ENCODE data around the gene NEURL1.
A peak's percentile ranks its signal among the peaks of the same experiment; 100 is the strongest.
"Not testable (repeated sequence)": the region's sequence is repeated elsewhere in the genome, so short reads cannot be mapped to it uniquely, and the experiment has no call there.

Gene NEURL1

DNA sequence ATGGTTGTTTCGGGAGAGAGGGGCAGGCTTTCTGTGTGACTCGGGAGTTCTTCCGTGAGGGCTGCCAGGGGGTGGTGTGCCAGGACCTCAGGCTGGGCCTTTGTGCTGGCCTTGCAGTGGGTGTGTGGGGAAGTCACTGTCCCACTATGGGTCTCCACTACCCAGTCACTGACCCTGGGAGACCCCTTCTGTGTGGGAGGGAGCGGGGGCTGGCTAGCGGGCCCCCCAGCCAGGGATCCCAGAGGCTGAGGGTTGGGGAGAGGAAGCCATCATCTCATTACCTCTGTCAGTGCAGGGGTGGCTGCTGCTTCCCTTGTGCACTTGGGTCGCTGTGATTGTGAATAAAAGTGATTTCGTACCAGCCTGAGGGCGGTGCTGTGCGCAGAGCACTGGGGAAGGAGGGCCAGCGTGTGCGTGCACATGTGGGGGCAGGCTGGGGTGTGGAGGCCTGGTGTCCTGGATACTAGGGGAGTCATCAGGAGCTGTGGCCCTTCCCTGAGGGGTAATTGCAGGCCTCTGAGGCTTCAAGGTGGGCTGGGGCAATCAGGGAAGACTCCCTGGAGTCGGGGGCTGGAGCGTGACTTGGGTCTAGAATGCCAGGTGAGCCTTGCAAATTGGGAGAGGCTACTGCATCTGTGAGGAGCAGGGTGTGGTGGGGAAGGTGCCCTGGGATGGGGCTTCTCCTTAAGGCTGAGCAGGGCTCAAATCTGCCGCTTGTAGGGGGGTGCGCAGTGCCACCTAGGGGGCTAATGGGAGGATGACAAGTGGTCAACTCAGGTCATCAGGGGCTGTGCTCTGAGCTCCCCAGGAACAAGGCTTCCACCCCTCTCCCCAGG lies 98.9 kb downstream of the NEURL1 start:
- peak; percentile 66 for DNase-seq

DNA sequence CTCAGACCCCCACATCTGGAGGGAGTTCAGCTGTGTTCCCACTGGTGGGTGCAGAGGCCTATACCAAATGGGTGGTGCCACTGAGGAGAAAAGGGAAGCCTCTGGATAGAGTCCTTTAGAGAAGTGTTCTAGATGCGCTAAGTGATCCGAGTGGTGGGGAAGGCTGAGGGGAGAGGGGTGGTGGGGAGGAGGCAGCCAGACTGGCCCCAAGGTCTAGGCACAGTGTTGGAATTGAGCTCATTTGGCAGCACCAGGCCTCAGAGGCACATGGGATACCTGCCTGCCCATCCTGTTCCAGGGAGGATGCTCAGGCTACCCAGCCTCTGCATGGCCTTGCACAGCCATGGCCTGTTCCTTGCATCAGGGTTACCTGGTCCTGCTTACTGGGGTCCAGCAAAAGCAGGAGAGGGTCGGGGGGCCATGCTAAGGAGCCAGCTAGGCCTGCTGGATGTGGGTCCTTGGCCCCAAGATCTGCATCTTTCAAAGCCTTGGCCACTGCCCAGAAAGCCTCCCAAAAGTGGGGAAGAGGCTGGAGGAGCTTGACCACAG lies 99.6 kb downstream of the NEURL1 start:
- no peak for DNase-seq

- no peak for DNase-seq
Observed at GRCh38 chr10:103595933-103596726, 102.6 kb downstream of the NEURL1 start.

GRCh38 chr10:103597003-103597402 lies 103.5 kb downstream of the NEURL1 start:
- no peak for DNase-seq

GRCh38 chr10:103598654-103599115 lies 105.2 kb downstream of the NEURL1 start:
- peak; percentile 95 for DNase-seq

- no peak for DNase-seq
Observed at GRCh38 chr10:103599211-103599610, 105.7 kb downstream of the NEURL1 start.

DNA sequence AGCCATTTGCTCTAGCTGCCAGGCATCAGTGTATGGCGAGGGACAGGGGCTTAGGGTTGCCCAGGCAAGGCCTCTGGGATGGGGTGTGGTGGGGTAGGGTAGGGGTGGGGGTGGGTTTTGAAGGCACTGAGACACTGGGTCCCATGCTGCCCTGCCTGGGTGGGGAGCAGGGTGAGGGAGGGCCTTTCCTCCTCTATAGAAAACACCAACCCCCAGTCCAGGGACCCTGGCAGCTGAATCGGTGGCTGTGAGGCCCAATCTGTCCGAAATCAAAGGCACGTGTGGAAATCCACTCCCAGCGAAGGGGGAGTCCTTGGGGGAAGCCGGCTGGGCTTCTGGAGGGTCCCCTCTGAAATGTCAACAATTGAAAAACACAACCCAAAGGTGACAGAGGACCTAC lies 106.4 kb downstream of the NEURL1 start:
- no peak for DNase-seq

- no peak for DNase-seq
Observed at GRCh38 chr10:103600325-103600724, 106.8 kb downstream of the NEURL1 start.

DNA sequence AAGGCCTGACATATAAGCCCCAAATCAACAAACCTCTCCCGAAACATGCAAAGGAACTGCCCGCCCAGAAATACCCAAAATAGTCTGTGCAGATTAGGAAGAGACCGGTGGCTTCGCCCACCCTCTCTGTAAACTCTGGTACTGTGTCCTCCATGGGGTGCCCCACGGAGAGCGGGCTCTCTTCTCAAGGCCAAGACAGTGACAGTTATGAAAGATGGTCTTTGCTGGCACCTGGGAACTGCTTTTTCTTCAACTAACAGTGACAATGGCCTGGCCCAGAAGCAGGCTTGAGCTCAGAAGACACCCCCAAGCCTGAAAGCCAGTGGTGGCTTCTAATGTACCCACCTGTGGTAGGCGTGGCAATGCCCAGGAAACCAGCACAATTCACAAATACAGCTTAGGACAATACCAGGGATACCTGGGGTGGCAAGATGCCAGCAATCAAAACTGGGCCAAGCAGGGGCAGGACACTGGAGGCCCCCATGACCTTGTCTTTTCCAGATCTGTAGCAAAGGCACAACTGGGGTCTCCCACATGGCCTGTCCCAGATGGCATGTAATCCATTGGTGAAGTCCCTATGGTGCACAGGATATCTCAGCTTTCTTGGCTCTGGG lies 107.6 kb downstream of the NEURL1 start:
- no peak for DNase-seq

DNA sequence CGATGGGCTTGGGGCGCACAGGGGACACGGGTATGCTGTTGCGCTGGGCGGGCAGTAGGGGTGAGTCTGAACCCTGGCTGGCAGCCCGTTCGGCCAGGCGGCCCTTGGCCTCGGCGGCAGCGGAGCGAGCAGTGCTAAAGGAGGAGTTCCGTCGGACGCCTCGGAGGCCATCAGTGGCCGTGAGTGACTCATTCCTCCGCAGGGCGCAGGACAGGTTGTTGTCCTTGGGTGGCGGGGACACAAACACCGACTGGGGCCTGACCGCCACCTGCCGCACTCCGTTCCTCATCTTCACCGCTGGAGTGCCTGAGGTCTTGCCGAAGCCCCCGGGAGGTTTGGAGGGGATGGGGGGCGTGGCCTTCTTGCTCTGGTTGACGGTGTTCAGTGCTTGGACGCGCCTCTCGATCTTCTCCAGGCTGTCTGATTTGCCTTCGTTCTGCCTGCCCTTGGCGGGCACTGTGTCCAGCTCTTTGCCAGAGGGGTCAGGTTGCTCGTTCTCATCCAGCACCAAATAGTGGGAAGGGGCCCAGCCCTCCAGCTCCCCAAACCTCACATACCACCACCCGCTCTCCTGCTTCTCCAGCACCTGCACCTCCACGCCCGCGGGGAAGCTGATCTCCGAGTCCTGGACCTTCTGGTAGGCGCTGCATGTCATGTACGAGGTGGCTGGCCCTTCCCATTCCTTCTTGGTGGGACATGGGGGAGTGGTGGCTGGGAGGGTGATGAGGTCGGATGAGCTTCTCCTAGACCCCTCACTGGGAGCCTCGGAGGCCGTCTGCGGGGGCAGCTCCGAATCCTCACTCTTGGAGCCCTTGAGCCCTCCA lies 108.7 kb downstream of the NEURL1 start:
- DNase-seq: no peak

GRCh38 chr10:103602852-103603155 lies 109.3 kb downstream of the NEURL1 start:
- no peak for DNase-seq

DNA sequence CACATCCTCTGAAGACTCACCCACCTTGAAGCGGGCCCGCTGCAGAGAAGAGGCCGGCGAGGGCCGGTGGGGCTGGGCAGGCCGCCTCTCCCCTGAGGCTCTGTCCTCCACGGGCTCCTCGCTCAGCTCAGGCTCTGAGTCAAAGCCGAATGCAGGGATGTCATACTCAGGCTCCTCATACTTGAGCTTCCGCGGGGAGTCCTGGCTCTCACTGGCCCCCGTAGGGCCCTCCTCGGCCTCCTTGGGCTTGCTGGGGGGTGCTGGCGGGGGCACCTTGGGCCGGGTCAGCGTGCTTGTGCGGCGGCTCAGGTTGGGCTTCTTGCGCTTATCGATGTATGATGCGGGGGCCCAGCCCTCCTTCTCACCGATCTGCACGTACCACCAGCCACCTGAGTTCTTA lies 109.9 kb downstream of the NEURL1 start:
- DNase-seq: no peak

- DNase-seq: peak; percentile 14
Observed at GRCh38 chr10:103605359-103606096, 112.0 kb downstream of the NEURL1 start.

GRCh38 chr10:103606097-103606438 lies 112.6 kb downstream of the NEURL1 start:
- DNase-seq: not testable (repeated sequence)

GRCh38 chr10:103607051-103607450 lies 113.5 kb downstream of the NEURL1 start:
- DNase-seq: not testable (repeated sequence)

DNA sequence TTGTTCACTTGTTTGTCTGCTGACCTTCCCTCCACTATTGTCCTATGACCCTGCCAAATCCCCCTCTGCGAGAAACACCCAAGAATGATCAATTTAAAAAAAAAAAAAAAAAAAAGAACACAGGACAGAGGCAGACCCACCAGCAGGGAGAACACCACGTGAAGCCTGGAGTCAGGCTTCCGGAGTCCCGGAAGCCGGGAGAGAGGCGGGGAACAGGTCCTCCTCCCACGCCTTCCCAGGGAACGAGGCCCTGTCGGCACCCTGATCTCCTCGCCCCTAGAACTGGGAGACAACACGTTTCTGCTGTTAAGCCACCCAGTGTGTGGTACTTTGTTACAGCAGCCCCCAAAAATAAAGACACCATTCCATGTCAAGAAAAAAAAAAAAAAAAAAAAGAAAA lies 114.6 kb downstream of the NEURL1 start:
- DNase-seq: not testable (repeated sequence)

- DNase-seq: no peak
Observed at GRCh38 chr10:103609231-103610082, 116.0 kb downstream of the NEURL1 start.

- DNase-seq: no peak
Observed at GRCh38 chr10:103610083-103610472, 116.6 kb downstream of the NEURL1 start.

GRCh38 chr10:103610921-103611511 lies 117.5 kb downstream of the NEURL1 start:
- no peak for DNase-seq
